ENCODE data around the gene URI1. TPM values are rescaled to one million over a fixed set of nuclear protein-coding genes. Genes with fewer than 3 reads are reported as not detected.

URI1 gene
- polyA plus RNA-seq, 1 donor (not counting 4 experiments of a cell fraction or from before 2014, with no cell fraction given) = 98.6 TPM

GRCh38 chr19:29992233-29992867 is 50.3 kb downstream of the URI1 start:
- Histone ChIP-seq H3K9me1 (ENCODE audit: control insufficient read depth, extremely low read depth, insufficient read depth, low read length) (no peaks in the 10 kb centered on the region), H3K36me3 (ENCODE audit: control insufficient read depth in 2 of 2, extremely low read depth in 1 of 2, insufficient read depth in 2 of 2, low read length in 2 of 2) (peaks cover 0 to 4% of the 10 kb centered on the region in 2 experiments), H3K27ac (ENCODE audit: control insufficient read depth, insufficient read depth, low read length) (no peak overlapping the region), H3K4me2 (ENCODE audit: control insufficient read depth, extremely low read depth, insufficient read depth, low read depth, low read length) (no peak overlapping the region), H3K79me2 (ENCODE audit: control insufficient read depth, insufficient read depth, low read length) (peaks cover 55% of the 10 kb centered on the region), H2AFZ (ENCODE audit: control insufficient read depth, low read length) (no peak overlapping the region), H4K20me1 (ENCODE audit: control insufficient read depth, extremely low read depth, insufficient read depth, low read length) (no peaks in the 10 kb centered on the region), H3K4me1 (ENCODE audit: control insufficient read depth, extremely low read depth, insufficient read depth, low read length) (peaks cover 5% of the 10 kb centered on the region), H3K4me3 (ENCODE audit: control insufficient read depth in 2 of 3, extremely low read depth in 1 of 3, insufficient read depth in 2 of 3, low read depth in 1 of 3, low read length in 3 of 3) (no peak overlapping the region), H3K27me3 (ENCODE audit: control insufficient read depth, extremely low read depth, insufficient read depth, low read length) (no peaks in the 10 kb centered on the region), H3K9me3 (ENCODE audit: control insufficient read depth, low read depth, low read length) (no peaks in the 10 kb centered on the region), H3K9ac (ENCODE audit: control insufficient read depth, extremely low read depth, insufficient read depth, low read length) (no peak overlapping the region)
- TF ChIP-seq EZH2 (IDR thresholded peaks at IDR 0.05; ENCODE audit: low read length) (no peak), CTCF (optimal IDR thresholded peaks at IDR 0.05 in 1 of 3, IDR thresholded peaks at IDR 0.05 in 1 of 3, conservative IDR thresholded peaks at IDR 0.05 in 1 of 3; ENCODE audit: extremely low read depth in 1 of 3, insufficient read depth in 2 of 3, low read length in 3 of 3) (no peak)
- dilution Hi-C loops (cut with MboI; ENCODE audit: extremely low pct_ligation_motif_present, low sequenced_read_pairs) = no loop called here
- no peak for DNase-seq (ENCODE audit: low read depth, low spot score)
- no peak for FAIRE-seq

- no peaks in the 10 kb centered on the region for H3K9me3 ChIP-seq (ENCODE audit: control insufficient read depth, low read depth, low read length)
- H4K20me1 ChIP-seq (ENCODE audit: control insufficient read depth, extremely low read depth, insufficient read depth, low read length) = no peaks in the 10 kb centered on the region
- H2AFZ ChIP-seq (ENCODE audit: control insufficient read depth, low read length) = no peak overlapping the region
- H3K4me1 ChIP-seq (ENCODE audit: control insufficient read depth, extremely low read depth, insufficient read depth, low read length) = peaks cover 5% of the 10 kb centered on the region
- no peak for TF ChIP-seq CTCF (optimal IDR thresholded peaks at IDR 0.05 in 1 of 3, IDR thresholded peaks at IDR 0.05 in 1 of 3, conservative IDR thresholded peaks at IDR 0.05 in 1 of 3; ENCODE audit: extremely low read depth in 1 of 3, insufficient read depth in 2 of 3, low read length in 3 of 3)
- TF ChIP-seq EZH2 (IDR thresholded peaks at IDR 0.05; ENCODE audit: low read length) = no peak
- dilution Hi-C loops (cut with MboI; ENCODE audit: extremely low pct_ligation_motif_present, low sequenced_read_pairs) = no loop called here
- H3K4me3 ChIP-seq (ENCODE audit: control insufficient read depth in 2 of 3, extremely low read depth in 1 of 3, insufficient read depth in 2 of 3, low read depth in 1 of 3, low read length in 3 of 3) = no peak overlapping the region
- no peaks in the 10 kb centered on the region for H3K27me3 ChIP-seq (ENCODE audit: control insufficient read depth, extremely low read depth, insufficient read depth, low read length)
- H3K4me2 ChIP-seq (ENCODE audit: control insufficient read depth, extremely low read depth, insufficient read depth, low read depth, low read length) = no peak overlapping the region
- H3K36me3 ChIP-seq (ENCODE audit: control insufficient read depth in 2 of 2, extremely low read depth in 1 of 2, insufficient read depth in 2 of 2, low read length in 2 of 2) = no peaks in the 10 kb centered on the region
- no peak overlapping the region for H3K9ac ChIP-seq (ENCODE audit: control insufficient read depth, extremely low read depth, insufficient read depth, low read length)
- no peak for FAIRE-seq
- H3K79me2 ChIP-seq (ENCODE audit: control insufficient read depth, insufficient read depth, low read length) = peaks cover 67% of the 10 kb centered on the region
- DNase-seq (ENCODE audit: low read depth, low spot score) = no peak
- no peaks in the 10 kb centered on the region for H3K9me1 ChIP-seq (ENCODE audit: control insufficient read depth, extremely low read depth, insufficient read depth, low read length)
- no peak overlapping the region for H3K27ac ChIP-seq (ENCODE audit: control insufficient read depth, insufficient read depth, low read length)
These were observed 57.5 kb downstream of the URI1 start for GRCh38 chr19:29999490-29999889.

Measured in keratinocyte (primary cell).